Right lobe of liver (tissue), 4 donors: Measurements from ENCODE around the gene NKAIN1.

Source experiments
- POLR2A ChIP-seq: fragments of 450-650 bp; IDR thresholded peaks from one replicate; pipeline ENCODE4 v1.6.1; 2017; ENCODE audit warnings: antibody characterized with exemption, mild to moderate bottlenecking
- TF ChIP-seq, protein P1 (sequence below), 4 donors: fragments of 200-600 bp in 3 of 4; fragments of 450-650 bp in 1 of 4; IDR thresholded peaks; one replicate each; pipeline versions ENCODE4 v1.5.1 to v1.8.0; 2016 to 2022; ENCODE audit warnings: antibody characterized with exemption in 4 of 4, mild to moderate bottlenecking in 2 of 4
- donor health status: DM: no; HTN: no; CAD: no.
- donor health status: DM: no; HTN: no; CAD: no.
- donor health status: DM: no; HTN: yes; CAD: no.

DNA sequence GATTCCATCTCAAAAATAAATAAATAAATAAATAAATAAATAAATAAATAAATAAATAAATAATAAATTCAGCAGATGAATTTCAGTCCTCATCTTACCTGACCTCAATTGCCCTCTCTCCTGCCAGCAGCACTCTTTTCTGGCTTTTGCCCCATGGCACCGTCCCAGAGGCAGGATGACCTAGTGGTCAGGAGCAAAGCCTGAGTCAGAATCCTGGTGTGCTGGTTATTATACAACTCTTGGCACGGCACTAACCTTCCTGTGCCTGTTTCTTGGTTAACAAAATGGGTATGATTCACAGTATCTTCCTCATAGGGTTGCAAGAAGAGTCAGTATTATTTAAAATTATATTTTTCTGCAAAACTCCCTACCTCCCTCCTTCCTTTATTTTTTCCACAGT lies 43.0 kb downstream of the NKAIN1 start:
- TF ChIP-seq, protein P1, sequence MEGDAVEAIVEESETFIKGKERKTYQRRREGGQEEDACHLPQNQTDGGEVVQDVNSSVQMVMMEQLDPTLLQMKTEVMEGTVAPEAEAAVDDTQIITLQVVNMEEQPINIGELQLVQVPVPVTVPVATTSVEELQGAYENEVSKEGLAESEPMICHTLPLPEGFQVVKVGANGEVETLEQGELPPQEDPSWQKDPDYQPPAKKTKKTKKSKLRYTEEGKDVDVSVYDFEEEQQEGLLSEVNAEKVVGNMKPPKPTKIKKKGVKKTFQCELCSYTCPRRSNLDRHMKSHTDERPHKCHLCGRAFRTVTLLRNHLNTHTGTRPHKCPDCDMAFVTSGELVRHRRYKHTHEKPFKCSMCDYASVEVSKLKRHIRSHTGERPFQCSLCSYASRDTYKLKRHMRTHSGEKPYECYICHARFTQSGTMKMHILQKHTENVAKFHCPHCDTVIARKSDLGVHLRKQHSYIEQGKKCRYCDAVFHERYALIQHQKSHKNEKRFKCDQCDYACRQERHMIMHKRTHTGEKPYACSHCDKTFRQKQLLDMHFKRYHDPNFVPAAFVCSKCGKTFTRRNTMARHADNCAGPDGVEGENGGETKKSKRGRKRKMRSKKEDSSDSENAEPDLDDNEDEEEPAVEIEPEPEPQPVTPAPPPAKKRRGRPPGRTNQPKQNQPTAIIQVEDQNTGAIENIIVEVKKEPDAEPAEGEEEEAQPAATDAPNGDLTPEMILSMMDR (IDR thresholded peaks at IDR 0.05), result no peak
- no peak for TF ChIP-seq POLR2A
